Chondrocyte (in vitro differentiated cells): ENCODE measurements around the gene FAM89A. TPM values are rescaled to one million over a fixed set of nuclear protein-coding genes. Genes with fewer than 3 reads are reported as not detected.

Experiments used
- DNase-seq: peaks from one replicate; pipeline ENCODE4 v3.0.0; 2021; ENCODE audit warnings: mixed read lengths, low spot score
- H3K27ac Mint-ChIP-seq: one replicate; pipeline ENCODE4 v1.8.0; 2021; ENCODE audit warnings: mild to moderate bottlenecking, moderate library complexity, mixed read lengths; ENCODE audit not compliant: unreplicated experiment
- H3K27me3 Mint-ChIP-seq: 2 replicates; pipeline ENCODE4 v1.8.0; 2021; ENCODE audit warnings: low read depth, mixed read lengths
- H3K36me3 Mint-ChIP-seq: 2 replicates; pipeline ENCODE4 v1.8.0; 2021; ENCODE audit warnings: low read depth, mixed read lengths
- H3K4me1 Mint-ChIP-seq: 2 replicates; pipeline ENCODE4 v1.8.0; 2021; ENCODE audit warnings: low read depth, mild to moderate bottlenecking, mixed read lengths
- H3K4me3 Mint-ChIP-seq: one replicate; pipeline ENCODE4 v1.8.0; 2021; ENCODE audit warnings: mild to moderate bottlenecking, moderate library complexity, mixed read lengths; ENCODE audit not compliant: unreplicated experiment
- H3K9me3 Mint-ChIP-seq: 2 replicates; pipeline ENCODE4 v1.8.0; 2021; ENCODE audit warnings: low read depth, mixed read lengths
- total RNA-seq: library from RNA; stranded (reverse); gene quantifications from 3 replicates; pipeline ENCODE4 v1.2.1, GENCODE V29; 2021
- TF ChIP-seq, protein P1 (sequence below): fragments of 200-600 bp; sonication (generic); IDR thresholded peaks from 2 replicates; pipeline ENCODE4 v1.5.0; 2021; ENCODE audit warnings: antibody characterized with exemption, mild to moderate bottlenecking, moderate library complexity

Gene FAM89A
- total RNA-seq, 1 donor from 2014 or later = 19.7 TPM

GRCh38 chr1:231000639-231001038 is 39.4 kb downstream of the FAM89A start:
- Mint-ChIP-seq H3K36me3 (peaks cover 49% of the 10 kb centered on the region), H3K9me3 (peaks cover 25% of the 10 kb centered on the region), H3K27me3 (no peaks in the 10 kb centered on the region), H3K27ac (no peak overlapping the region), H3K4me3 (no peak overlapping the region), H3K4me1 (no peaks in the 10 kb centered on the region)
- DNase-seq = no peak
- TF ChIP-seq, protein P1, sequence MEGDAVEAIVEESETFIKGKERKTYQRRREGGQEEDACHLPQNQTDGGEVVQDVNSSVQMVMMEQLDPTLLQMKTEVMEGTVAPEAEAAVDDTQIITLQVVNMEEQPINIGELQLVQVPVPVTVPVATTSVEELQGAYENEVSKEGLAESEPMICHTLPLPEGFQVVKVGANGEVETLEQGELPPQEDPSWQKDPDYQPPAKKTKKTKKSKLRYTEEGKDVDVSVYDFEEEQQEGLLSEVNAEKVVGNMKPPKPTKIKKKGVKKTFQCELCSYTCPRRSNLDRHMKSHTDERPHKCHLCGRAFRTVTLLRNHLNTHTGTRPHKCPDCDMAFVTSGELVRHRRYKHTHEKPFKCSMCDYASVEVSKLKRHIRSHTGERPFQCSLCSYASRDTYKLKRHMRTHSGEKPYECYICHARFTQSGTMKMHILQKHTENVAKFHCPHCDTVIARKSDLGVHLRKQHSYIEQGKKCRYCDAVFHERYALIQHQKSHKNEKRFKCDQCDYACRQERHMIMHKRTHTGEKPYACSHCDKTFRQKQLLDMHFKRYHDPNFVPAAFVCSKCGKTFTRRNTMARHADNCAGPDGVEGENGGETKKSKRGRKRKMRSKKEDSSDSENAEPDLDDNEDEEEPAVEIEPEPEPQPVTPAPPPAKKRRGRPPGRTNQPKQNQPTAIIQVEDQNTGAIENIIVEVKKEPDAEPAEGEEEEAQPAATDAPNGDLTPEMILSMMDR = no peak

DNA sequence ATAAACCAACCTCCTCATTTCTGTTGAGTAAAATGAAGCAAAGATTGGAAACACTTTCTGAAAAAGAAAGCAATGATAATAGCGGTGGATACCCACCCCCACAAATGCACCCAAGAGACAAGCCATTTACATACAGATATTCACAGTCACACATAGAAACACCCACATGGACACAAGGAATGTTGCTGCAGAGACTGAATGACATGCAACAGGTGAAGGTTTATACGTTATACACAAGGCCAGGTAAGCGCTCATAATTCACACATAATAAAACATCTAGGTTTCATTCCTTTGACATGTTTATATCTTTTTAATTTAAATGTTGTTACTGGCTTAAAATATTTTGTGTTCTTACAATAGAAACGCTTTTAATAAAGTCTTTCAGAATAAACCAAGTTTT is 39.9 kb downstream of the FAM89A start:
- Mint-ChIP-seq H3K36me3 (peaks cover 49% of the 10 kb centered on the region), H3K27ac (no peak overlapping the region), H3K4me1 (no peaks in the 10 kb centered on the region), H3K27me3 (no peaks in the 10 kb centered on the region), H3K4me3 (no peak overlapping the region), H3K9me3 (peaks cover 21% of the 10 kb centered on the region)
- no peak for DNase-seq
- TF ChIP-seq, protein P1 = no peak

- peaks cover 7% of the 10 kb centered on the region for H3K4me1 Mint-ChIP-seq
- H3K9me3 Mint-ChIP-seq = no peaks in the 10 kb centered on the region
- no peaks in the 10 kb centered on the region for H3K27me3 Mint-ChIP-seq
- TF ChIP-seq, protein P1 = no peak
- no peak overlapping the region for H3K4me3 Mint-ChIP-seq
- peaks cover 34% of the 10 kb centered on the region for H3K36me3 Mint-ChIP-seq
- DNase-seq = no peak
- no peak overlapping the region for H3K27ac Mint-ChIP-seq
Observed at GRCh38 chr1:230994860-230995259, 45.2 kb downstream of the FAM89A start.

DNA sequence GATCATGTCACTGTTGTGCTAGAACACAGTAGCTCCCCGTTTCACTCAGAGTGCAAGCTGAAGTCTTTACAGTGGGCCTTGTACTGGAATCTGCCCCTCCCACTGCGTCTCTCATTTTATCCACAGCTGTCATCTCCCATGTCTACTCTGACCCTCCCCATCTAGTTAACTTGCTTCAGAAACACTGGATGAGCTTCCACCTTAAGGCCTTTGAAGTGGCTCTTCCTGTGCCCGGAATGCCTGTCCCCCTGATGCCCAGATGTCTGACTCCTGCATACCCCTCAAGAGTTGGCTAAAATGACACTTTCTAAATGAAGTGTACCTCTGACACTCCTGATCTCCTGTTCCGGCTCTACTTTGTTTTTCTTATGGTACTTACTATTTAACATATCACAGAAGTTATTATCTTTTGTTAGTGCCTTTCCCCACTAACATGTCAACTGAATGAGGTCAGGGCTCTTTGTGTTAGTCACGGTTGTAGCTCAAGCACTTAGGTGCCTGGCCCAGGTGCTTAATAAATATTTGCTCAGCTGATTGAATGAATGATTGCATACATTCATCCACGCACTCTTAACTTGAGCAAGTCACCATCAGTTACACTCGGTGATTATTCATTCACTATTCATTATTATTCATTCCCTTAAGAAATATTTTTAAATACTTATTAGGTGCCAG is 47.8 kb downstream of the FAM89A start:
- no peak overlapping the region for H3K4me3 Mint-ChIP-seq
- no peak overlapping the region for H3K27ac Mint-ChIP-seq
- peaks cover 12% of the 10 kb centered on the region for H3K4me1 Mint-ChIP-seq
- DNase-seq = no peak
- no peaks in the 10 kb centered on the region for H3K27me3 Mint-ChIP-seq
- TF ChIP-seq, protein P1 = no peak
- H3K9me3 Mint-ChIP-seq = no peaks in the 10 kb centered on the region
- peaks cover 21% of the 10 kb centered on the region for H3K36me3 Mint-ChIP-seq

DNA sequence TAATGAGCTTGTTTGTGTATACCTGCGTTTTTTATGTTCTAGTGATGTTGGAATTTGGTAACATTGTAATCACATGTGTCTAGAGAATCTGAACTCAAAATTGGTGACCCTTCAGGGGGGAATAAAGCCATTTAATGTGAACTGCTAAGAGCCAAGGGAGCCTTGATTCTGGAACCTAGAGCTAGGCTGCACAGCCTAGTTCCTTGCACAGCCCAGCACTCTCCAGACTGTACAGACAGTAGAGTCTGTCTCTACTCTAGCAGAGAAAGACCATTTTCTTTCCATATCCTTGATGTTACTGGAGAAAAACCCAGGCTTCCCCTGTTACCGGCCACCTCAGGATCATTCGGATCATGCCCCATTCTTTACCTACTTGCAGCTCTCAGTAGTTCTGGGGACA is 52.6 kb downstream of the FAM89A start:
- Mint-ChIP-seq H3K27me3 (no peaks in the 10 kb centered on the region), H3K9me3 (no peaks in the 10 kb centered on the region), H3K4me3 (no peak overlapping the region), H3K36me3 (peaks cover 10% of the 10 kb centered on the region), H3K27ac (peak overlapping the region; percentile 43), H3K4me1 (peaks cover 18% of the 10 kb centered on the region)
- no peak for DNase-seq
- TF ChIP-seq, protein P1 = no peak
